IMR-90 (cell line): ENCODE results near the gene EHF. TPM values are rescaled to one million over a fixed set of nuclear protein-coding genes. Genes with fewer than 3 reads are reported as not detected.

ENCODE experiments used
- ATAC-seq: fragments of 200-7000 bp; cut with Tn5 transposase; 2 replicates; pipeline ENCODE4 v1.9.1; 2020; ENCODE audit warnings: low read depth, mild to moderate bottlenecking, moderate library complexity
- BruUV-seq: library from RNA; stranded (reverse); fragments of 400-500 nt; replicated peaks from 2 replicates; lab custom pipeline; 2021; lab: Mats Ljungman, UMichigan
- CTCF ChIA-PET: fragments of 300-600 bp; formaldehyde crosslinking; extraction: SDS; loops from one replicate; lab custom pipeline; 2021; ENCODE audit warnings: antibody characterized with exemption; lab: Yijun Ruan, JAX
- POLR2A ChIA-PET: fragments of 300-600 bp; sonication (Branson Sonifier 250); formaldehyde crosslinking; loops from one replicate; lab custom pipeline; 2022; ENCODE audit warnings: antibody characterized with exemption; ENCODE audit not compliant: unreplicated experiment; lab: Charles Lee
- DNase-seq: peaks from one replicate; pipeline ENCODE4 v3.0.0; 2013
- H2AFZ ChIP-seq: replicated peaks from 2 replicates; pipeline ENCODE3; 2013; ENCODE audit warnings: low read length, mild to moderate bottlenecking; ENCODE audit not compliant: poor library complexity
- H2AK5ac ChIP-seq: 2 replicates; pipeline ENCODE4 v1.6.1; 2013; ENCODE audit warnings: low read depth, low read length, inconsistent platforms
- H2AK9ac ChIP-seq: replicated peaks from 2 replicates; pipeline ENCODE3; 2013; ENCODE audit warnings: mild to moderate bottlenecking, low read depth, low read length, moderate library complexity; ENCODE audit not compliant: poor library complexity
- H2BK120ac ChIP-seq: 2 replicates; pipeline ENCODE4 v1.6.1; 2013; ENCODE audit warnings: low read depth, low read length, inconsistent platforms
- H2BK15ac ChIP-seq: 3 replicates; pipeline ENCODE4 v1.6.1; 2013; ENCODE audit warnings: low read depth, low read length, inconsistent platforms
- H2BK20ac ChIP-seq: 2 replicates; pipeline ENCODE4 v1.6.1; 2013; ENCODE audit warnings: low read depth, mild to moderate bottlenecking, inconsistent platforms, low read length, moderate library complexity
- H2BK5ac ChIP-seq: 2 replicates; pipeline ENCODE4 v1.6.1; 2013; ENCODE audit warnings: mild to moderate bottlenecking, low read depth, low read length, inconsistent platforms; ENCODE audit not compliant: poor library complexity, severe bottlenecking
- H3K14ac ChIP-seq: replicated peaks from 2 replicates; pipeline ENCODE4 v1.6.1; 2013; ENCODE audit warnings: low read depth, low read length, inconsistent platforms
- H3K18ac ChIP-seq: 2 replicates; pipeline ENCODE4 v1.6.1; 2013; ENCODE audit warnings: low read depth, low read length, control low read depth
- H3K23ac ChIP-seq: 2 replicates; pipeline ENCODE4 v1.6.1; 2013; ENCODE audit warnings: low read depth, low read length, inconsistent platforms
- H3K27ac ChIP-seq: 2 replicates; pipeline ENCODE4 v1.5.1; 2013; ENCODE audit warnings: mild to moderate bottlenecking, control low read depth, low read length; ENCODE audit not compliant: insufficient read depth
- H3K27me3 ChIP-seq: 2 replicates; pipeline ENCODE4 v1.6.1; 2013; ENCODE audit warnings: low read length; ENCODE audit not compliant: control insufficient read depth, insufficient read depth
- H3K36me3 ChIP-seq: 2 replicates; pipeline ENCODE4 v1.6.1; 2013; ENCODE audit warnings: low read length, mixed read lengths; ENCODE audit not compliant: control insufficient read depth, insufficient read depth
- H3K4ac ChIP-seq: 2 replicates; pipeline ENCODE4 v1.6.1; 2013; ENCODE audit warnings: low read depth, low read length, inconsistent platforms
- H3K4me1 ChIP-seq: 2 replicates; pipeline ENCODE4 v1.6.1; 2013; ENCODE audit warnings: low read length, mixed read lengths; ENCODE audit not compliant: control insufficient read depth, insufficient read depth
- H3K4me2 ChIP-seq: 2 replicates; pipeline ENCODE4 v1.6.1; 2013; ENCODE audit warnings: low read depth, mild to moderate bottlenecking, control low read depth, low read length, moderate library complexity
- H3K4me3 ChIP-seq: 2 replicates; pipeline ENCODE4 v1.5.1; 2013; ENCODE audit warnings: low read depth, mild to moderate bottlenecking, control low read depth, low read length, moderate library complexity; ENCODE audit not compliant: insufficient read depth
- H3K56ac ChIP-seq: 2 replicates; pipeline ENCODE4 v1.6.1; 2013; ENCODE audit warnings: low read length, inconsistent platforms; ENCODE audit not compliant: insufficient read depth; ENCODE audit errors: extremely low read depth
- H3K79me1 ChIP-seq, 2 experiments: 2 replicates each; pipeline ENCODE4 v1.6.1; 2013; ENCODE audit warnings: low read length in 2 of 2, inconsistent platforms in 1 of 2, low read depth in 1 of 2
- H3K9ac ChIP-seq: 2 replicates; pipeline ENCODE4 v1.6.1; 2013; ENCODE audit warnings: low read depth, low read length, control low read depth
- H3K9me1 ChIP-seq: 2 replicates; pipeline ENCODE4 v1.6.1; 2013; ENCODE audit warnings: low read length, inconsistent platforms; ENCODE audit not compliant: insufficient read depth
- H3K9me3 ChIP-seq: 2 replicates; pipeline ENCODE4 v1.6.1; 2013; ENCODE audit warnings: low read length; ENCODE audit not compliant: control insufficient read depth, insufficient read depth
- H4K20me1 ChIP-seq: 2 replicates; pipeline ENCODE4 v1.6.1; 2013; ENCODE audit warnings: low read length, inconsistent platforms; ENCODE audit not compliant: insufficient read depth
- H4K5ac ChIP-seq: 2 replicates; pipeline ENCODE4 v1.6.1; 2013; ENCODE audit warnings: mild to moderate bottlenecking, low read depth, low read length, control low read depth
- H4K8ac ChIP-seq, 2 experiments: 2 replicates each; pipeline ENCODE4 v1.6.1; 2013; ENCODE audit warnings: low read depth in 2 of 2, low read length in 2 of 2, control low read depth in 1 of 2, inconsistent platforms in 1 of 2
- H4K91ac ChIP-seq: 2 replicates; pipeline ENCODE4 v1.6.1; 2013; ENCODE audit warnings: low read depth, low read length, inconsistent platforms; ENCODE audit not compliant: insufficient read depth
- ELK1 ChIP-seq: fragments of 150-350 bp; IDR thresholded peaks from 2 replicates; pipeline ENCODE4 v1.6.1; 2016; ENCODE audit warnings: low read depth, mild to moderate bottlenecking, low read length, moderate library complexity, borderline replicate concordance
- RCOR1 ChIP-seq: IDR thresholded peaks from 2 replicates; pipeline ENCODE4 v1.6.1; 2012; ENCODE audit warnings: mild to moderate bottlenecking, low read length, improper control_type of control experiment; ENCODE audit not compliant: insufficient replicate concordance
- WGBS, 2 experiments: methylation state at CpG; one replicate each; pipeline versions ENCODE4 v1.1.5 to v1.1.7; 2013; ENCODE audit warnings: missing lambda C conversion rate in 2 of 2; ENCODE audit not compliant: insufficient read length in 1 of 2; ENCODE audit errors: extremely low coverage in 2 of 2; 5-methylcytosine and 5-hydroxymethylcytosine counted together
- dilution Hi-C: fragments of 300-500 bp; cut with HindIII; formaldehyde crosslinking; loops from one replicate; pipeline ENCODE4 v1.14.3; 2018; ENCODE audit warnings: low sequenced_read_pairs; ENCODE audit not compliant: unreplicated experiment
- in situ Hi-C: fragments of 300-500 bp; cut with MboI; formaldehyde crosslinking; loops from 3 replicates; pipeline ENCODE4 v1.14.3; 2019; ENCODE audit warnings: low sequenced_read_pairs, inconsistent platforms, mixed read lengths
- intact Hi-C: fragments of 100-400 bp; cut with micrococcal nuclease; formaldehyde crosslinking; loops from 2 replicates; pipeline ENCODE4 v1.10.0; 2022
- polyA plus RNA-seq, 3 experiments: library from polyadenylated mRNA; depleted of rRNA; stranded (reverse); fragments of >200 nt; gene quantifications; 2 replicates each; pipeline ENCODE4 v1.2.3, GENCODE V29; 2012; ENCODE audit warnings: low replicate concordance in 1 of 3
- total RNA-seq: library from RNA; depleted of rRNA; stranded (reverse); fragments of >200 nt; gene quantifications from 2 replicates; pipeline ENCODE4 v1.2.3, GENCODE V29; 2012

The EHF gene
- total and polyA plus RNA-seq, 2 of the 4 experiments (the other 2 are of a cell fraction), result under 0.01 TPM; not detected in 1

- no peak overlapping the region for H2BK5ac ChIP-seq
- TF ChIP-seq ELK1 (no peak), RCOR1 (peak; percentile 14)
- H2BK120ac ChIP-seq, result no peak overlapping the region
- 0 out of 2 replicates have a peak overlapping the region, but pooled peaks have one; percentile 46 for H2AK5ac ChIP-seq
- no peak overlapping the region for H3K18ac ChIP-seq
- H2AK9ac ChIP-seq, result no peak overlapping the region
- POLR2A ChIA-PET, result no interaction called here
- no peak overlapping the region for H3K4ac ChIP-seq
- H3K9me3 ChIP-seq, result no peaks in the 10 kb centered on the region
- no peak overlapping the region for H3K4me2 ChIP-seq
- dilution Hi-C loops, result no loop called here
- H3K9me1 ChIP-seq, result peaks cover 10% of the 10 kb centered on the region; the same call in 1 of the 2 replicates
- no peak overlapping the region for H4K91ac ChIP-seq
- peak overlapping the region; percentile 0 for H2AFZ ChIP-seq
- H2BK20ac ChIP-seq, result no peak overlapping the region
- H2BK15ac ChIP-seq, result peak overlapping the region; percentile 26; the same call in 1 of the 3 replicates
- BruUV-seq, result no TSS peak
- no peak overlapping the region for H3K27ac ChIP-seq
- no peak overlapping the region for H3K9ac ChIP-seq
- no peaks in the 10 kb centered on the region for H4K20me1 ChIP-seq
- CTCF ChIA-PET, result no interaction called here
- H3K56ac ChIP-seq, result no peak overlapping the region
- ATAC-seq, result no peak
- no peak overlapping the region for H4K8ac ChIP-seq
- in situ Hi-C loops, result no loop called here
- no peak for DNase-seq
- 31% methylated on average over 2 of the region's 4 CpGs; no CpG with 5 or more reads in 1 of the 2 experiments for WGBS, 2 experiments
- H3K14ac ChIP-seq, result no peak overlapping the region
- intact Hi-C loops, result no loop called here
- no peaks in the 10 kb centered on the region; the same call in 1 of the 2 replicates for H3K27me3 ChIP-seq
- H3K23ac ChIP-seq, result no peak overlapping the region; the same call in 1 of the 2 replicates
- H4K5ac ChIP-seq, result no peak overlapping the region
- H3K4me3 ChIP-seq, result no peak overlapping the region
- no peaks in the 10 kb centered on the region for H3K79me1 ChIP-seq
- no peaks in the 10 kb centered on the region for H3K36me3 ChIP-seq
- H3K4me1 ChIP-seq, result peaks cover 2% of the 10 kb centered on the region; the same call in 1 of the 2 replicates
Observed at GRCh38 chr11:34606326-34607120, 14.4 kb upstream of the EHF start.
